HG03045 (cell line): ENCODE results near the gene C4A.
"Not testable (repeated sequence)": the region's sequence is repeated elsewhere in the genome, so short reads cannot be mapped to it uniquely, and the experiment has no call there.

Experiments
- ATAC-seq: cut with Tn5 transposase; IDR thresholded peaks from one replicate; pipeline ENCODE4 v1.9.1; 2021; ENCODE audit warnings: mild to moderate bottlenecking, moderate library complexity; ENCODE audit not compliant: unreplicated experiment

C4A gene

GRCh38 chr6:32014547-32014946 is 32.7 kb downstream of the C4A start, which contains the start of gene C4B:
Gene C4B (plus strand): TSS chr6:32014795. CDS start chr6:32014846, 51 bp downstream.
- not testable (repeated sequence) for ATAC-seq

- ATAC-seq = not testable (repeated sequence)
Observed at GRCh38 chr6:32022100-32022499, 40.2 kb downstream of the C4A start.

GRCh38 chr6:32028631-32029030 is 46.8 kb downstream of the C4A start:
- not testable (repeated sequence) for ATAC-seq

- ATAC-seq = not testable (repeated sequence)
Observed at GRCh38 chr6:32029553-32029952, 47.7 kb downstream of the C4A start.

- not testable (repeated sequence) for ATAC-seq
Observed at GRCh38 chr6:32035283-32036013, 53.6 kb downstream of the C4A start.

- not testable (repeated sequence) for ATAC-seq
Observed at GRCh38 chr6:32037136-32037535, 55.3 kb downstream of the C4A start.

GRCh38 chr6:32037598-32038524 is 56.0 kb downstream of the C4A start, which contains the start of gene CYP21A2:
Gene CYP21A2 (plus strand): TSS chr6:32038415. CDS start chr6:32038423, 8 bp downstream.
- not testable (repeated sequence) for ATAC-seq

- ATAC-seq = not testable (repeated sequence)
Observed at GRCh38 chr6:32038878-32039277, 57.0 kb downstream of the C4A start.

- ATAC-seq = not testable (repeated sequence)
Observed at GRCh38 chr6:32039321-32040274, 57.7 kb downstream of the C4A start.

GRCh38 chr6:32040299-32041049 is 58.6 kb downstream of the C4A start:
- ATAC-seq = not testable (repeated sequence)

- ATAC-seq = not testable (repeated sequence)
Observed at GRCh38 chr6:32041050-32041321, 59.1 kb downstream of the C4A start.

GRCh38 chr6:32041385-32041784 is 59.5 kb downstream of the C4A start:
- not testable (repeated sequence) for ATAC-seq

GRCh38 chr6:32042276-32042675 is 60.4 kb downstream of the C4A start:
- not testable (repeated sequence) for ATAC-seq

- ATAC-seq = not testable (repeated sequence)
Observed at GRCh38 chr6:32043589-32044380, 61.9 kb downstream of the C4A start.

GRCh38 chr6:32044916-32045315 is 63.1 kb downstream of the C4A start:
- ATAC-seq = not testable (repeated sequence)

GRCh38 chr6:32045811-32046449 is 64.1 kb downstream of the C4A start:
- no peak for ATAC-seq

GRCh38 chr6:32046450-32047083 is 64.7 kb downstream of the C4A start:
- no peak for ATAC-seq

- no peak for ATAC-seq
Observed at GRCh38 chr6:32047084-32047478, 65.2 kb downstream of the C4A start.
